Pulmonary artery endothelial cell (primary cell): ENCODE data around the gene PLPP1. TPM values are rescaled to one million over a fixed set of nuclear protein-coding genes. Genes with fewer than 3 reads are reported as not detected.

Experiments used
- DNase-seq: peaks from one replicate; pipeline ENCODE4 v3.0.0-alpha.2; 2011; ENCODE audit warnings: low read depth, low spot score
- total RNA-seq: library from RNA; depleted of rRNA; stranded (reverse); fragments of >200 nt; gene quantifications from 2 replicates; pipeline ENCODE4 v1.2.3, GENCODE V29; 2014

The PLPP1 gene
- total RNA-seq, 1 donor from 2014 or later, result 13.9 TPM

GRCh38 chr5:55409775-55410174 is 125.0 kb downstream of the PLPP1 start:
- no peak for DNase-seq

- DNase-seq, result no peak
These were observed 126.8 kb downstream of the PLPP1 start for GRCh38 chr5:55407984-55408383.

- DNase-seq, result peak; percentile 20
These were observed 127.6 kb downstream of the PLPP1 start for GRCh38 chr5:55407059-55407684.

GRCh38 chr5:55406292-55406691 is 128.5 kb downstream of the PLPP1 start:
- no peak for DNase-seq

GRCh38 chr5:55402199-55402598 is 132.6 kb downstream of the PLPP1 start:
- no peak for DNase-seq

GRCh38 chr5:55393501-55394175 is 141.1 kb downstream of the PLPP1 start:
- DNase-seq, result no peak

GRCh38 chr5:55392669-55393068 is 142.1 kb downstream of the PLPP1 start:
- no peak for DNase-seq

GRCh38 chr5:55391707-55392106 is 143.1 kb downstream of the PLPP1 start:
- no peak for DNase-seq

- no peak for DNase-seq
These were observed 146.9 kb downstream of the PLPP1 start for GRCh38 chr5:55387865-55388264.

- DNase-seq, result no peak
These were observed 148.4 kb downstream of the PLPP1 start for GRCh38 chr5:55386356-55386755.

- DNase-seq, result no peak
These were observed 148.9 kb downstream of the PLPP1 start for GRCh38 chr5:55385846-55386245.

GRCh38 chr5:55385227-55385626 is 149.5 kb downstream of the PLPP1 start:
- no peak for DNase-seq

- DNase-seq, result no peak
These were observed 150.7 kb downstream of the PLPP1 start for GRCh38 chr5:55384072-55384471.

GRCh38 chr5:55383254-55383653 is 151.5 kb downstream of the PLPP1 start:
- DNase-seq, result no peak

GRCh38 chr5:55377810-55378209 is 157.0 kb downstream of the PLPP1 start:
- no peak for DNase-seq

Other genes with a start within 250 kb of the PLPP1 start
- gene DHX29, start 227.3 kb downstream of the PLPP1 start, total RNA-seq, result 30.1 and 45.4 TPM in 2 replicates
- gene MTREX, start 227.0 kb downstream of the PLPP1 start, total RNA-seq, result 88.4 and 129 TPM in 2 replicates
- gene SLC38A9, start 177.4 kb upstream of the PLPP1 start, total RNA-seq, result 32.8 and 40.2 TPM in 2 replicates
- gene DDX4, start 203.1 kb upstream of the PLPP1 start, total RNA-seq, result not detected in 2 replicates